Progenitor cell of endocrine pancreas (in vitro differentiated cells): ENCODE results near the gene MYOM3. TPM values are rescaled to one million over a fixed set of nuclear protein-coding genes. Genes with fewer than 3 reads are reported as not detected.
"Not testable (repeated sequence)": the region's sequence is repeated elsewhere in the genome, so short reads cannot be mapped to it uniquely, and the experiment has no call there.

Experiments used
- DNase-seq: peaks from one replicate; pipeline ENCODE4 v3.0.0; 2021; ENCODE audit warnings: low spot score; ENCODE audit not compliant: unreplicated experiment
- H3K27ac Mint-ChIP-seq: 2 replicates; pipeline ENCODE4 v1.8.0; 2021; ENCODE audit warnings: mild to moderate bottlenecking, moderate library complexity, mixed read lengths
- H3K27me3 Mint-ChIP-seq: 2 replicates; pipeline ENCODE4 v1.8.0; 2021; ENCODE audit warnings: mixed read lengths
- H3K36me3 Mint-ChIP-seq: 2 replicates; pipeline ENCODE4 v1.8.0; 2022; ENCODE audit warnings: mixed read lengths; ENCODE audit not compliant: insufficient read depth
- H3K4me1 Mint-ChIP-seq: 2 replicates; pipeline ENCODE4 v1.8.0; 2021; ENCODE audit warnings: low read depth, mixed read lengths
- H3K4me3 Mint-ChIP-seq: 2 replicates; pipeline ENCODE4 v1.8.0; 2021; ENCODE audit warnings: low read depth, mild to moderate bottlenecking, moderate library complexity, mixed read lengths
- H3K9me3 Mint-ChIP-seq: 2 replicates; pipeline ENCODE4 v1.8.0; 2021; ENCODE audit warnings: low read depth, mixed read lengths
- CTCF ChIP-seq: fragments of 200-600 bp; sonication (generic); IDR thresholded peaks from one replicate; pipeline ENCODE4 v1.5.0; 2021; ENCODE audit warnings: antibody characterized with exemption, mild to moderate bottlenecking; ENCODE audit not compliant: unreplicated experiment
- total RNA-seq: library from RNA; stranded (reverse); gene quantifications from 2 replicates; pipeline ENCODE4 v1.2.1, GENCODE V29; 2021

The MYOM3 gene
- total RNA-seq, 1 donor from 2014 or later, result 0.84 TPM

- H3K9me3 Mint-ChIP-seq, result no peaks in the 10 kb centered on the region
- H3K4me3 Mint-ChIP-seq, result no peak overlapping the region
- peaks cover 3% of the 10 kb centered on the region for H3K27me3 Mint-ChIP-seq
- no peaks in the 10 kb centered on the region for H3K36me3 Mint-ChIP-seq
- H3K4me1 Mint-ChIP-seq, result peaks cover 45% of the 10 kb centered on the region
- no peak for TF ChIP-seq CTCF
- no peak overlapping the region for H3K27ac Mint-ChIP-seq
- DNase-seq, result no peak
Observed at GRCh38 chr1:24010650-24011049, 101.3 kb downstream of the MYOM3 start.

- Mint-ChIP-seq H3K4me3 (no peak overlapping the region), H3K9me3 (no peaks in the 10 kb centered on the region), H3K4me1 (peaks cover 35% of the 10 kb centered on the region), H3K36me3 (no peaks in the 10 kb centered on the region), H3K27ac (peak overlapping the region; percentile 91), H3K27me3 (peaks cover 3% of the 10 kb centered on the region)
- TF ChIP-seq CTCF, result no peak
- no peak for DNase-seq
Observed at GRCh38 chr1:24009406-24009805, 102.5 kb downstream of the MYOM3 start.

GRCh38 chr1:24008574-24009184 lies 103.3 kb downstream of the MYOM3 start:
- not testable (repeated sequence) for H3K4me3 Mint-ChIP-seq, DNase-seq, H3K36me3 Mint-ChIP-seq, H3K9me3 Mint-ChIP-seq, H3K27me3 Mint-ChIP-seq
- Mint-ChIP-seq H3K27ac (peak overlapping the region; percentile 91), H3K4me1 (peaks cover 31% of the 10 kb centered on the region)

- Mint-ChIP-seq H3K9me3 (no peaks in the 10 kb centered on the region), H3K36me3 (no peaks in the 10 kb centered on the region), H3K4me1 (peaks cover 34% of the 10 kb centered on the region), H3K27ac (no peak overlapping the region), H3K27me3 (peaks cover 6% of the 10 kb centered on the region), H3K4me3 (no peak overlapping the region)
- TF ChIP-seq CTCF, result no peak
- no peak for DNase-seq
Observed at GRCh38 chr1:24007079-24007478, 104.9 kb downstream of the MYOM3 start.

Other genes with a start within 250 kb of the MYOM3 start
- gene FUCA1, start 243.8 kb downstream of the MYOM3 start, total RNA-seq, result 18.1 and 18.8 TPM in 2 replicates
- gene CNR2, start 198.8 kb downstream of the MYOM3 start, total RNA-seq, result not detected in 2 replicates
- 148 and 158 TPM in 2 replicates for gene PNRC2, start 152.3 kb downstream of the MYOM3 start, total RNA-seq
- gene SRSF10, start 131.8 kb downstream of the MYOM3 start, total RNA-seq, result 215 and 220 TPM in 2 replicates
- 0.13 and 0.26 TPM in 2 replicates for gene IL22RA1, start 31.0 kb upstream of the MYOM3 start, total RNA-seq
- 19.6 and 21.2 TPM in 2 replicates for gene IFNLR1, start 75.2 kb upstream of the MYOM3 start, total RNA-seq
- 4.9 and 5.7 TPM in 2 replicates for gene GRHL3, start 207.2 kb upstream of the MYOM3 start, total RNA-seq